Central memory CD8-positive, alpha-beta T cell (primary cell): ENCODE measurements around the gene ABCD1.

Source experiments
- ATAC-seq: fragments of 150-1000 bp; cut with Tn5 transposase; replicated peaks from 2 replicates; pipeline ENCODE4 v1.10.0; 2022; ENCODE audit warnings: mild to moderate bottlenecking, moderate FRiP score, moderate number of reproducible peaks; ENCODE audit not compliant: poor library complexity, severe bottlenecking; ENCODE audit errors: extremely low read depth
- DNase-seq, 2 donors: peaks; one replicate each; pipeline ENCODE4 v3.0.0; 2021; ENCODE audit warnings: low spot score in 2 of 2
- H3K27ac Mint-ChIP-seq: one replicate; pipeline ENCODE4 v1.8.0; 2022; ENCODE audit warnings: low read depth, mild to moderate bottlenecking, moderate library complexity, mixed read lengths
- H3K27me3 Mint-ChIP-seq: one replicate; pipeline ENCODE4 v1.8.0; 2022; ENCODE audit warnings: mixed read lengths
- H3K36me3 Mint-ChIP-seq: one replicate; pipeline ENCODE4 v1.8.0; 2022; ENCODE audit warnings: mild to moderate bottlenecking, moderate library complexity, mixed read lengths; ENCODE audit not compliant: insufficient read depth
- H3K4me1 Mint-ChIP-seq: one replicate; pipeline ENCODE4 v1.8.0; 2022; ENCODE audit warnings: mixed read lengths
- H3K4me3 Mint-ChIP-seq: one replicate; pipeline ENCODE4 v1.8.0; 2022; ENCODE audit warnings: mild to moderate bottlenecking, moderate library complexity, mixed read lengths
- H3K9me3 Mint-ChIP-seq: one replicate; pipeline ENCODE4 v1.8.0; 2022; ENCODE audit warnings: mixed read lengths

Gene ABCD1

GRCh38 chrX:153773741-153774575 lies 49.3 kb downstream of the ABCD1 start:
- H3K36me3 Mint-ChIP-seq = no peaks in the 10 kb centered on the region
- H3K9me3 Mint-ChIP-seq = no peaks in the 10 kb centered on the region
- ATAC-seq (no peak), DNase-seq (no peak)
- no peak overlapping the region for H3K27ac Mint-ChIP-seq
- H3K4me1 Mint-ChIP-seq = no peaks in the 10 kb centered on the region
- H3K4me3 Mint-ChIP-seq = no peak overlapping the region
- no peaks in the 10 kb centered on the region for H3K27me3 Mint-ChIP-seq

DNA sequence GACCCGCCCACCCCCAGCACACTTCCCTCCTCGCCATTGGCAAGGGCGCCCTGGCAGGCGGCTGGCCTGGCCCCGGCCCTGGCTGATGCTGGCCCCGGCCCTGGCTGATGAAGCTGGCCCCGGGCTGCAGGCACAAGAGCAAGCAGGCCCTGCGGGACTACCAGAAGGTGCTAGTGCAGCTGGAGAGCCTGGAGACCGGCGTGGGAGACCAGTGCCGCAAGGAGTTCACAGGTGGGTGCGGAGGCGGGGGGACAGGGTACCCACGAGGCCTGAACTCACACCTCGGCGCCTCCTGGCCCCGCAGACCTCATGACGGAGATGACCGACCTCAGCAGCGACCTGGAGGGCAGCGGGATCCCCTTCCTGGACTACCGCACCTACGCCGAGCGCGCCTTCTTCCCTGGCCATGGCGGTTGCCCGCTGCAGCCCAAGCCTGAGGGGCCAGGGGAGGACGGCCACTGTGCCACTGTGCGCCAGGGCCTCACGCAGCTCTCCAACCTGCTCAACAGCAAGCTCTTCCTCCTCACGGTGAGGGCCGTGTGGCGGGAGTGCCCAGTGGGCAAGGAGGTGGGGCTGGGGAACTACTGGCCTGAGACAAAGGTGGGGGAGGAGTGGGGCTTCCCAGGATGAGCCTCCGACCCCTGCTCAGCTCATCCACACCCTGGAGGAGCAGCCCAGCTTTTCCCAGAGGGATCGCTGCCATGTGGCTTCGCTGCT lies 50.1 kb downstream of the ABCD1 start:
- no peak for ATAC-seq
- Mint-ChIP-seq H3K4me1 (peaks cover 2% of the 10 kb centered on the region), H3K27ac (no peak overlapping the region), H3K9me3 (no peaks in the 10 kb centered on the region), H3K36me3 (no peaks in the 10 kb centered on the region), H3K27me3 (peaks cover 4% of the 10 kb centered on the region), H3K4me3 (no peak overlapping the region)
- no peak for DNase-seq

- no peaks in the 10 kb centered on the region for H3K36me3 Mint-ChIP-seq
- ATAC-seq = no peak
- no peaks in the 10 kb centered on the region for H3K9me3 Mint-ChIP-seq
- no peak overlapping the region for H3K4me3 Mint-ChIP-seq
- H3K27me3 Mint-ChIP-seq = peaks cover 10% of the 10 kb centered on the region
- H3K27ac Mint-ChIP-seq = no peak overlapping the region
- DNase-seq = no peak
- H3K4me1 Mint-ChIP-seq = peaks cover 9% of the 10 kb centered on the region
These were observed 50.9 kb downstream of the ABCD1 start for GRCh38 chrX:153775293-153776119.

GRCh38 chrX:153776120-153776599 lies 51.5 kb downstream of the ABCD1 start:
- ATAC-seq = no peak
- no peak for DNase-seq
- peaks cover 9% of the 10 kb centered on the region for H3K4me1 Mint-ChIP-seq

GRCh38 chrX:153776611-153777045 lies 52.0 kb downstream of the ABCD1 start:
- H3K9me3 Mint-ChIP-seq = no peaks in the 10 kb centered on the region
- no peak overlapping the region for H3K4me3 Mint-ChIP-seq
- H3K4me1 Mint-ChIP-seq = peaks cover 9% of the 10 kb centered on the region
- no peak overlapping the region for H3K27ac Mint-ChIP-seq
- DNase-seq (no peak), ATAC-seq (no peak)
- H3K27me3 Mint-ChIP-seq = peaks cover 10% of the 10 kb centered on the region
- no peaks in the 10 kb centered on the region for H3K36me3 Mint-ChIP-seq

More at GRCh38 chrX:153776120-153776599, 51.5 kb downstream of the ABCD1 start:
- H3K4me3 Mint-ChIP-seq = no peak overlapping the region
- no peak overlapping the region for H3K27ac Mint-ChIP-seq
- no peaks in the 10 kb centered on the region for H3K36me3 Mint-ChIP-seq
- peaks cover 10% of the 10 kb centered on the region for H3K27me3 Mint-ChIP-seq
- no peaks in the 10 kb centered on the region for H3K9me3 Mint-ChIP-seq

DNA sequence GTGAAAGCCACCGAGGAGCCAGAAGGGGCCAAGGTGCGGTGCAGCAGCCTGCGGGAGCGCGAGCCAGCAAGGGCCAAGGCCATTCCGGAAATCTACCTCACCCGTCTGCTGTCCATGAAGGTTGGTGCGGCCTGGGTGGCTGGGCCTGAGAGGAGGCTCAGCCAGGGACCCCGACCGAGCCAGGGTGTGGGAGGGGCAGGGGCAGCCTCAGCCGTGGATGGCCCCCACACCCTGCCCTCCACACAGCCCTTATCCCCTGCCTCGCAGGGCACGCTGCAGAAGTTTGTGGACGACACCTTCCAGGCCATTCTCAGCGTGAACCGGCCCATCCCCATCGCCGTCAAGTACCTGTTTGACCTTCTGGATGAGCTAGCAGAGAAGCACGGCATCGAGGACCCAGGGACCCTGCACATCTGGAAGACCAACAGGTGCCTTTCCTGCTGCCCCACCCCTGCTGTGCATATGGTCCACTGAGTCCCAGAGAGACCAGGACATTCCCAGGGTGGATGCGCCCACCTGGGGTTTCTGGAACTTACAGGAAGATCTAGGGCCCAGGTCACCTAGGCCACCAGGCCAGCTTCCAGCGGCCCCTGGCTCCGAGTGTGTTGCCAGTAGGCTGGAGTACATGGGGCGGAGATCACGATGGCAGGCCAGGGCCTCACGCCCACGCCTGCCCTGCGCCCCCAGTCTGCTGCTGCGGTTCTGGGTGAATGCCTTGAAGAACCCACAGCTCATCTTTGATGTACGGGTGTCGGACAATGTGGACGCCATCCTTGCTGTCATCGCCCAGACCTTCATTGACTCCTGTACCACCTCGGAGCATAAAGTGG lies 52.8 kb downstream of the ABCD1 start:
- H3K36me3 Mint-ChIP-seq = no peaks in the 10 kb centered on the region
- no peak overlapping the region for H3K27ac Mint-ChIP-seq
- peaks cover 10% of the 10 kb centered on the region for H3K27me3 Mint-ChIP-seq
- no peak for DNase-seq
- H3K4me3 Mint-ChIP-seq = no peak overlapping the region
- H3K4me1 Mint-ChIP-seq = peaks cover 9% of the 10 kb centered on the region
- ATAC-seq = no peak
- H3K9me3 Mint-ChIP-seq = no peaks in the 10 kb centered on the region

- H3K4me3 Mint-ChIP-seq = no peak overlapping the region
- H3K27ac Mint-ChIP-seq = no peak overlapping the region
- H3K36me3 Mint-ChIP-seq = no peaks in the 10 kb centered on the region
- peaks cover 10% of the 10 kb centered on the region for H3K27me3 Mint-ChIP-seq
- no peaks in the 10 kb centered on the region for H3K9me3 Mint-ChIP-seq
- peaks cover 9% of the 10 kb centered on the region for H3K4me1 Mint-ChIP-seq
- ATAC-seq (no peak), DNase-seq (no peak)
These were observed 53.5 kb downstream of the ABCD1 start for GRCh38 chrX:153778181-153778580.

GRCh38 chrX:153778684-153779101 lies 54.0 kb downstream of the ABCD1 start:
- peaks cover 10% of the 10 kb centered on the region for H3K27me3 Mint-ChIP-seq
- DNase-seq (no peak), ATAC-seq (no peak)
- no peak overlapping the region for H3K4me3 Mint-ChIP-seq
- no peaks in the 10 kb centered on the region for H3K9me3 Mint-ChIP-seq
- no peaks in the 10 kb centered on the region for H3K36me3 Mint-ChIP-seq
- no peak overlapping the region for H3K27ac Mint-ChIP-seq
- peaks cover 9% of the 10 kb centered on the region for H3K4me1 Mint-ChIP-seq

DNA sequence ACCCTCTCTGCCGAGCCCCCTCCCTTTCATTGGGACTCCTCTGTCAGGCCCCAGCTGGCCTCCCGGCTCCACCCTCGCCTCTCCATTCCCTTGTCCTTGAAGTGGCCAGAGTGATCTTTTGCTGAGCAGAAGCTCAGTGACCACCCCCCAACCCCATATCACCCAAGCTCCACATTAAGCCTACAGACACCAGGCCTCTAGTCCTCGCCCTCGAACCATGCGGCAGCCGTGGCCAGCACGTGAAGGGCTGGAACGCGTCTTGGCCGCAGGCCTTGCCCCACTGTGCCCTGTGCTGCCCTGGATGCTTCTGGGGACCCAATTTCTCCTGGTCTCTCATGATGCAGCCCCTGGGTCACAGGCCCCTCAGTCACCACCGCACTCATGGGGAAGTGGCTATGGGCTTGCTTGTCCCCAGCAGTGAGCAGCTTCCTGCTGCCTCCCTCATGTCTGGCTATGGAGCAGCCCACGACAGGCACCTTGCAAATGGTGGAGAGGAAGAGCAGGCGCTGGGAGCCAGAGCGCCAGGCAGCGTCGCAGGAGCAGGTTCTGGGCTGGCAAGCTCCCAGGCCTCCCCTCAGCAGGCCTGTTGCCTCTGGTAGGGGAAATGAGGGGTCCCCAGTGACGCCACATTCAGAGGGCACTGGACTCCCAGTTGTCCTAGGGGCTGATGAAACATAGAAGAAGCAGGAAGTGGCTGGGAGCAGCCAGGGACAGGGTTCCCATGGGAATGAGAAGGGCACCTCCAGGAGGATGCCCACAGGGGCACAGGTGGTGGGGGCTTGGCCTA lies 55.4 kb downstream of the ABCD1 start:
- DNase-seq (no peak), ATAC-seq (no peak)
- H3K4me3 Mint-ChIP-seq = no peak overlapping the region
- H3K9me3 Mint-ChIP-seq = no peaks in the 10 kb centered on the region
- H3K27ac Mint-ChIP-seq = no peak overlapping the region
- H3K36me3 Mint-ChIP-seq = peaks cover 2% of the 10 kb centered on the region
- H3K27me3 Mint-ChIP-seq = peaks cover 10% of the 10 kb centered on the region
- peaks cover 9% of the 10 kb centered on the region for H3K4me1 Mint-ChIP-seq

GRCh38 chrX:153780678-153781427 lies 56.2 kb downstream of the ABCD1 start, which contains the start of gene SRPK3:
SRPK3 (plus strand) TSS chrX:153781041; CDS start chrX:153781087, 46 bp downstream.
- no peak within 1 kb of the TSS for H3K4me3 Mint-ChIP-seq
- peaks cover 9% of the 10 kb centered on the region for H3K4me1 Mint-ChIP-seq
- H3K9me3 Mint-ChIP-seq = no peaks in the 10 kb centered on the region
- ATAC-seq (no peak), DNase-seq (no peak)
- no peak within 1 kb of the TSS for H3K27ac Mint-ChIP-seq
- H3K27me3 Mint-ChIP-seq = peaks cover 10% of the 10 kb centered on the region
- peaks cover 2% of the 10 kb centered on the region for H3K36me3 Mint-ChIP-seq
